Cardiac septum (tissue), 1 donor: ENCODE results near the gene COX8A. TPM values are rescaled to one million over a fixed set of nuclear protein-coding genes. Genes with fewer than 3 reads are reported as not detected.

Experiments used
- DNase-seq: peaks from one replicate; pipeline ENCODE4 v3.0.0-alpha.2; 2020; ENCODE audit warnings: low spot score
- intact Hi-C: fragments of 100-400 bp; cut with DNase I; formaldehyde crosslinking; loops from one replicate; pipeline ENCODE4 v1.14.0; 2022
- total RNA-seq: library from RNA; stranded (reverse); fragmentation: NEBNext Ultra II Directional; extraction: Animal tissue kit (Norgen Biotek cat#: 25700); gene quantifications from one replicate; pipeline ENCODE4 v1.2.1, GENCODE V29; 2021
- donor health status: DM: no; HTN: no; CAD: no.

Gene COX8A
- total RNA-seq, 1 donor from 2014 or later = 877 TPM

GRCh38 chr11:64014356-64014755, 39.9 kb downstream of the COX8A start:
- intact Hi-C loops = no loop called here

GRCh38 chr11:64015510-64015909, 41.1 kb downstream of the COX8A start:
- intact Hi-C loops = no loop called here
- DNase-seq = no peak

More at GRCh38 chr11:64014356-64014755, 39.9 kb downstream of the COX8A start:
- DNase-seq = no peak

GRCh38 chr11:64015935-64016845, 41.8 kb downstream of the COX8A start:
- no peak for DNase-seq

GRCh38 chr11:64017945-64018224, 43.5 kb downstream of the COX8A start:
- no peak for DNase-seq
- intact Hi-C loops = no loop called here

More at GRCh38 chr11:64015935-64016845, 41.8 kb downstream of the COX8A start:
- intact Hi-C loops = no loop called here

- intact Hi-C loops = no loop called here
- DNase-seq = no peak
Observed at GRCh38 chr11:64018310-64018709, 43.9 kb downstream of the COX8A start.

GRCh38 chr11:64019106-64020037, 45.0 kb downstream of the COX8A start:
- no peak for DNase-seq
- intact Hi-C loops = no loop called here

- intact Hi-C loops = no loop called here
- no peak for DNase-seq
Observed at GRCh38 chr11:64020976-64021756, 46.7 kb downstream of the COX8A start.

GRCh38 chr11:64021757-64022093, 47.3 kb downstream of the COX8A start:
- intact Hi-C loops = no loop called here
- DNase-seq = no peak

GRCh38 chr11:64022125-64022784, 47.8 kb downstream of the COX8A start:
- no peak for DNase-seq
- intact Hi-C loops = no loop called here

- intact Hi-C loops = no loop called here
- no peak for DNase-seq
Observed at GRCh38 chr11:64023712-64024710, 49.6 kb downstream of the COX8A start.

GRCh38 chr11:64025205-64025604, 50.8 kb downstream of the COX8A start:
- intact Hi-C loops = no loop called here
- DNase-seq = no peak

Other genes with a start within 250 kb of the COX8A start
- 14.3 TPM for gene ZFTA, start 205.8 kb upstream of the COX8A start, total RNA-seq
- 14.0 TPM for gene SPINDOC, start 161.2 kb upstream of the COX8A start, total RNA-seq
- gene MARK2, start 135.5 kb upstream of the COX8A start, total RNA-seq = 32.4 TPM
- gene RCOR2, start 57.5 kb upstream of the COX8A start, total RNA-seq = 4.8 TPM
- gene NAA40, start 35.6 kb upstream of the COX8A start, total RNA-seq = 19.2 TPM
- 48.1 TPM for gene OTUB1, start 11.8 kb downstream of the COX8A start, total RNA-seq
- 1.2 TPM for gene FLRT1, start 61.3 kb downstream of the COX8A start, total RNA-seq
- 86.2 TPM for gene MACROD1, start 191.5 kb downstream of the COX8A start, total RNA-seq
- gene STIP1, start 211.6 kb downstream of the COX8A start, total RNA-seq = 86.0 TPM
- 7.8 TPM for gene FERMT3, start 232.1 kb downstream of the COX8A start, total RNA-seq